ENCODE measurements around the gene DCDC1.

DCDC1 gene

GRCh38 chr11:30852645-30853044 is 516.9 kb downstream of the DCDC1 start:
- H3K9ac ChIP-seq (ENCODE audit: low read length in 5 of 5) = no peak overlapping the region
- no peaks in the 10 kb centered on the region for H3K27me3 ChIP-seq (ENCODE audit: control insufficient read depth in 5 of 5, insufficient read depth in 4 of 5, low read length in 5 of 5)
- H3K4me3 ChIP-seq (ENCODE audit: low read depth in 1 of 5, low read length in 5 of 5) = no peak overlapping the region
- no peaks in the 10 kb centered on the region for H3K9me3 ChIP-seq (ENCODE audit: control insufficient read depth in 5 of 5, low read length in 5 of 5)
- peaks cover 0 to 3% (median 0%) of the 10 kb centered on the region in 5 donors for H3K4me1 ChIP-seq (ENCODE audit: control insufficient read depth in 5 of 5, insufficient read depth in 5 of 5, low read length in 5 of 5)
- H3K36me3 ChIP-seq (ENCODE audit: control insufficient read depth in 5 of 5, insufficient read depth in 5 of 5, low read length in 5 of 5) = no peaks in the 10 kb centered on the region
- no peak overlapping the region for H3K27ac ChIP-seq (ENCODE audit: low read depth, low read length)

- Histone ChIP-seq H3K9ac (ENCODE audit: low read length in 5 of 5) (no peak overlapping the region), H3K27ac (ENCODE audit: low read depth, low read length) (no peak overlapping the region), H3K4me1 (ENCODE audit: control insufficient read depth in 5 of 5, insufficient read depth in 5 of 5, low read length in 5 of 5) (peaks cover 0 to 3% (median 0%) of the 10 kb centered on the region in 5 donors), H3K9me3 (ENCODE audit: control insufficient read depth in 5 of 5, low read length in 5 of 5) (peaks cover 0 to 4% (median 0%) of the 10 kb centered on the region in 5 donors), H3K27me3 (ENCODE audit: control insufficient read depth in 5 of 5, insufficient read depth in 4 of 5, low read length in 5 of 5) (no peaks in the 10 kb centered on the region), H3K4me3 (ENCODE audit: low read depth in 1 of 5, low read length in 5 of 5) (no peak overlapping the region), H3K36me3 (ENCODE audit: control insufficient read depth in 5 of 5, insufficient read depth in 5 of 5, low read length in 5 of 5) (no peaks in the 10 kb centered on the region)
Observed at GRCh38 chr11:30852091-30852490, 517.4 kb downstream of the DCDC1 start.

GRCh38 chr11:30837252-30837651 is 532.3 kb downstream of the DCDC1 start:
- no peaks in the 10 kb centered on the region for H3K27me3 ChIP-seq (ENCODE audit: control insufficient read depth in 5 of 5, insufficient read depth in 4 of 5, low read length in 5 of 5)
- H3K9me3 ChIP-seq (ENCODE audit: control insufficient read depth in 5 of 5, low read length in 5 of 5) = peaks cover 0 to 10% (median 3%) of the 10 kb centered on the region in 5 donors
- H3K36me3 ChIP-seq (ENCODE audit: control insufficient read depth in 5 of 5, insufficient read depth in 5 of 5, low read length in 5 of 5) = no peaks in the 10 kb centered on the region
- no peaks in the 10 kb centered on the region for H3K4me1 ChIP-seq (ENCODE audit: control insufficient read depth in 5 of 5, insufficient read depth in 5 of 5, low read length in 5 of 5)
- no peak overlapping the region for H3K9ac ChIP-seq (ENCODE audit: low read length in 5 of 5)
- no peak overlapping the region for H3K27ac ChIP-seq (ENCODE audit: low read depth, low read length)
- no peak overlapping the region for H3K4me3 ChIP-seq (ENCODE audit: low read depth in 1 of 5, low read length in 5 of 5)

GRCh38 chr11:30832831-30833230 is 536.7 kb downstream of the DCDC1 start:
- no peaks in the 10 kb centered on the region for H3K36me3 ChIP-seq (ENCODE audit: control insufficient read depth in 5 of 5, insufficient read depth in 5 of 5, low read length in 5 of 5)
- H3K27me3 ChIP-seq (ENCODE audit: control insufficient read depth in 5 of 5, insufficient read depth in 4 of 5, low read length in 5 of 5) = no peaks in the 10 kb centered on the region
- no peak overlapping the region for H3K4me3 ChIP-seq (ENCODE audit: low read depth in 1 of 5, low read length in 5 of 5)
- no peak overlapping the region for H3K9ac ChIP-seq (ENCODE audit: low read length in 5 of 5)
- H3K9me3 ChIP-seq (ENCODE audit: control insufficient read depth in 5 of 5, low read length in 5 of 5) = peaks cover 0 to 10% (median 3%) of the 10 kb centered on the region in 5 donors
- H3K27ac ChIP-seq (ENCODE audit: low read depth, low read length) = no peak overlapping the region
- H3K4me1 ChIP-seq (ENCODE audit: control insufficient read depth in 5 of 5, insufficient read depth in 5 of 5, low read length in 5 of 5) = no peaks in the 10 kb centered on the region

- Histone ChIP-seq H3K4me3 (ENCODE audit: low read depth in 1 of 5, low read length in 5 of 5) (no peak overlapping the region), H3K36me3 (ENCODE audit: control insufficient read depth in 5 of 5, insufficient read depth in 5 of 5, low read length in 5 of 5) (no peaks in the 10 kb centered on the region), H3K9ac (ENCODE audit: low read length in 5 of 5) (no peak overlapping the region), H3K4me1 (ENCODE audit: control insufficient read depth in 5 of 5, insufficient read depth in 5 of 5, low read length in 5 of 5) (no peaks in the 10 kb centered on the region), H3K27me3 (ENCODE audit: control insufficient read depth in 5 of 5, insufficient read depth in 4 of 5, low read length in 5 of 5) (no peaks in the 10 kb centered on the region), H3K9me3 (ENCODE audit: control insufficient read depth in 5 of 5, low read length in 5 of 5) (peaks cover 0 to 5% (median 3%) of the 10 kb centered on the region in 5 donors), H3K27ac (ENCODE audit: low read depth, low read length) (no peak overlapping the region)
Observed at GRCh38 chr11:30830681-30831080, 538.9 kb downstream of the DCDC1 start.

- H3K36me3 ChIP-seq (ENCODE audit: control insufficient read depth in 5 of 5, insufficient read depth in 5 of 5, low read length in 5 of 5) = no peaks in the 10 kb centered on the region
- no peak overlapping the region for H3K27ac ChIP-seq (ENCODE audit: low read depth, low read length)
- H3K9me3 ChIP-seq (ENCODE audit: control insufficient read depth in 5 of 5, low read length in 5 of 5) = peaks cover 0 to 2% (median 0%) of the 10 kb centered on the region in 5 donors
- no peaks in the 10 kb centered on the region for H3K27me3 ChIP-seq (ENCODE audit: control insufficient read depth in 5 of 5, insufficient read depth in 4 of 5, low read length in 5 of 5)
- no peak overlapping the region for H3K9ac ChIP-seq (ENCODE audit: low read length in 5 of 5)
- no peak overlapping the region for H3K4me3 ChIP-seq (ENCODE audit: low read depth in 1 of 5, low read length in 5 of 5)
- no peaks in the 10 kb centered on the region for H3K4me1 ChIP-seq (ENCODE audit: control insufficient read depth in 5 of 5, insufficient read depth in 5 of 5, low read length in 5 of 5)
Observed at GRCh38 chr11:30826911-30827310, 542.6 kb downstream of the DCDC1 start.

GRCh38 chr11:30825723-30826122 is 543.8 kb downstream of the DCDC1 start:
- Histone ChIP-seq H3K4me1 (ENCODE audit: control insufficient read depth in 5 of 5, insufficient read depth in 5 of 5, low read length in 5 of 5) (no peaks in the 10 kb centered on the region), H3K9me3 (ENCODE audit: control insufficient read depth in 5 of 5, low read length in 5 of 5) (peaks cover 0 to 2% (median 0%) of the 10 kb centered on the region in 5 donors), H3K36me3 (ENCODE audit: control insufficient read depth in 5 of 5, insufficient read depth in 5 of 5, low read length in 5 of 5) (no peaks in the 10 kb centered on the region), H3K4me3 (ENCODE audit: low read depth in 1 of 5, low read length in 5 of 5) (no peak overlapping the region), H3K27me3 (ENCODE audit: control insufficient read depth in 5 of 5, insufficient read depth in 4 of 5, low read length in 5 of 5) (no peaks in the 10 kb centered on the region), H3K9ac (ENCODE audit: low read length in 5 of 5) (no peak overlapping the region), H3K27ac (ENCODE audit: low read depth, low read length) (no peak overlapping the region)

- Histone ChIP-seq H3K9me3 (ENCODE audit: control insufficient read depth in 5 of 5, low read length in 5 of 5) (peaks cover 0 to 2% (median 0%) of the 10 kb centered on the region in 5 donors), H3K27ac (ENCODE audit: low read depth, low read length) (no peak overlapping the region), H3K4me3 (ENCODE audit: low read depth in 1 of 5, low read length in 5 of 5) (no peak overlapping the region), H3K36me3 (ENCODE audit: control insufficient read depth in 5 of 5, insufficient read depth in 5 of 5, low read length in 5 of 5) (no peaks in the 10 kb centered on the region), H3K9ac (ENCODE audit: low read length in 5 of 5) (no peak overlapping the region), H3K27me3 (ENCODE audit: control insufficient read depth in 5 of 5, insufficient read depth in 4 of 5, low read length in 5 of 5) (no peaks in the 10 kb centered on the region), H3K4me1 (ENCODE audit: control insufficient read depth in 5 of 5, insufficient read depth in 5 of 5, low read length in 5 of 5) (peaks cover 4 to 22% (median 19%) of the 10 kb centered on the region in 5 donors)
Observed at GRCh38 chr11:30823119-30823518, 546.4 kb downstream of the DCDC1 start.

- H3K4me3 ChIP-seq (ENCODE audit: low read depth in 1 of 5, low read length in 5 of 5) = no peak overlapping the region
- H3K9ac ChIP-seq (ENCODE audit: low read length in 5 of 5) = no peak overlapping the region
- H3K27ac ChIP-seq (ENCODE audit: low read depth, low read length) = no peak overlapping the region
- peaks cover 0 to 2% (median 0%) of the 10 kb centered on the region in 5 donors for H3K9me3 ChIP-seq (ENCODE audit: control insufficient read depth in 5 of 5, low read length in 5 of 5)
- no peaks in the 10 kb centered on the region for H3K27me3 ChIP-seq (ENCODE audit: control insufficient read depth in 5 of 5, insufficient read depth in 4 of 5, low read length in 5 of 5)
- peaks cover 4 to 30% (median 28%) of the 10 kb centered on the region in 5 donors for H3K4me1 ChIP-seq (ENCODE audit: control insufficient read depth in 5 of 5, insufficient read depth in 5 of 5, low read length in 5 of 5)
- no peaks in the 10 kb centered on the region for H3K36me3 ChIP-seq (ENCODE audit: control insufficient read depth in 5 of 5, insufficient read depth in 5 of 5, low read length in 5 of 5)
Observed at GRCh38 chr11:30821438-30821965, 548.0 kb downstream of the DCDC1 start.

GRCh38 chr11:30818721-30819120 is 550.8 kb downstream of the DCDC1 start:
- peaks cover 4 to 32% (median 28%) of the 10 kb centered on the region in 5 donors for H3K4me1 ChIP-seq (ENCODE audit: control insufficient read depth in 5 of 5, insufficient read depth in 5 of 5, low read length in 5 of 5)
- H3K9ac ChIP-seq (ENCODE audit: low read length in 5 of 5) = no peak overlapping the region
- H3K27ac ChIP-seq (ENCODE audit: low read depth, low read length) = no peak overlapping the region
- H3K4me3 ChIP-seq (ENCODE audit: low read depth in 1 of 5, low read length in 5 of 5) = peak overlapping the region in 1 of 5 donors; percentile 17
- H3K36me3 ChIP-seq (ENCODE audit: control insufficient read depth in 5 of 5, insufficient read depth in 5 of 5, low read length in 5 of 5) = no peaks in the 10 kb centered on the region
- H3K27me3 ChIP-seq (ENCODE audit: control insufficient read depth in 5 of 5, insufficient read depth in 4 of 5, low read length in 5 of 5) = no peaks in the 10 kb centered on the region
- H3K9me3 ChIP-seq (ENCODE audit: control insufficient read depth in 5 of 5, low read length in 5 of 5) = peaks cover 0 to 2% (median 0%) of the 10 kb centered on the region in 5 donors
